Measurements from ENCODE around the gene MAGI3. TPM values are rescaled to one million over a fixed set of nuclear protein-coding genes. Genes with fewer than 3 reads are reported as not detected.

Gene MAGI3
- total and polyA plus RNA-seq, 3 donors from 2014 or later, result 15.8 to 18.9 (median 18.8) TPM

- TF ChIP-seq, protein P1, sequence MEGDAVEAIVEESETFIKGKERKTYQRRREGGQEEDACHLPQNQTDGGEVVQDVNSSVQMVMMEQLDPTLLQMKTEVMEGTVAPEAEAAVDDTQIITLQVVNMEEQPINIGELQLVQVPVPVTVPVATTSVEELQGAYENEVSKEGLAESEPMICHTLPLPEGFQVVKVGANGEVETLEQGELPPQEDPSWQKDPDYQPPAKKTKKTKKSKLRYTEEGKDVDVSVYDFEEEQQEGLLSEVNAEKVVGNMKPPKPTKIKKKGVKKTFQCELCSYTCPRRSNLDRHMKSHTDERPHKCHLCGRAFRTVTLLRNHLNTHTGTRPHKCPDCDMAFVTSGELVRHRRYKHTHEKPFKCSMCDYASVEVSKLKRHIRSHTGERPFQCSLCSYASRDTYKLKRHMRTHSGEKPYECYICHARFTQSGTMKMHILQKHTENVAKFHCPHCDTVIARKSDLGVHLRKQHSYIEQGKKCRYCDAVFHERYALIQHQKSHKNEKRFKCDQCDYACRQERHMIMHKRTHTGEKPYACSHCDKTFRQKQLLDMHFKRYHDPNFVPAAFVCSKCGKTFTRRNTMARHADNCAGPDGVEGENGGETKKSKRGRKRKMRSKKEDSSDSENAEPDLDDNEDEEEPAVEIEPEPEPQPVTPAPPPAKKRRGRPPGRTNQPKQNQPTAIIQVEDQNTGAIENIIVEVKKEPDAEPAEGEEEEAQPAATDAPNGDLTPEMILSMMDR (IDR thresholded peaks at IDR 0.05), result no peak
- TF ChIP-seq POLR2A (IDR thresholded peaks at IDR 0.05), result no peak
- Histone ChIP-seq H3K9me3 (no peaks in the 10 kb centered on the region), H3K27ac (no peak overlapping the region), H3K4me3 (no peak overlapping the region), H3K27me3 (no peaks in the 10 kb centered on the region), H3K36me3 (ENCODE audit: low read depth, missing control alignments) (no peaks in the 10 kb centered on the region), H3K4me1 (no peaks in the 10 kb centered on the region)
- DNase-seq, result no peak
- intact Hi-C loops (cut with DNase I; ENCODE audit: low total_unique reads), result no loop called here
These were observed 42.9 kb downstream of the MAGI3 start for GRCh38 chr1:113433184-113433583.

GRCh38 chr1:113434081-113434873 is 44.0 kb downstream of the MAGI3 start:
- no peak for TF ChIP-seq POLR2A (IDR thresholded peaks at IDR 0.05)
- TF ChIP-seq, protein P1 (IDR thresholded peaks at IDR 0.05), result no peak

GRCh38 chr1:113434874-113435175 is 44.5 kb downstream of the MAGI3 start:
- intact Hi-C loops (cut with DNase I; ENCODE audit: low total_unique reads), result no loop called here
- TF ChIP-seq, protein P1 (IDR thresholded peaks at IDR 0.05), result no peak
- no peak for TF ChIP-seq POLR2A (IDR thresholded peaks at IDR 0.05)
- H3K36me3 ChIP-seq (ENCODE audit: low read depth, missing control alignments), result no peaks in the 10 kb centered on the region
- H3K4me1 ChIP-seq, result no peaks in the 10 kb centered on the region
- H3K4me3 ChIP-seq, result no peak overlapping the region
- no peaks in the 10 kb centered on the region for H3K27me3 ChIP-seq
- H3K27ac ChIP-seq, result no peak overlapping the region
- 89 to 93% methylated on average over 2 of the region's 2 CpGs for WGBS, 2 donors
- no peaks in the 10 kb centered on the region for H3K9me3 ChIP-seq
- no peak for DNase-seq

More at GRCh38 chr1:113434081-113434873, 44.0 kb downstream of the MAGI3 start:
- H3K27me3 ChIP-seq, result no peaks in the 10 kb centered on the region
- no peak overlapping the region for H3K4me3 ChIP-seq
- 92 to 95% methylated on average over 2 of the region's 2 CpGs for WGBS, 2 donors
- no peaks in the 10 kb centered on the region for H3K36me3 ChIP-seq (ENCODE audit: low read depth, missing control alignments)
- H3K9me3 ChIP-seq, result no peaks in the 10 kb centered on the region
- intact Hi-C loops (cut with DNase I; ENCODE audit: low total_unique reads), result no loop called here
- no peaks in the 10 kb centered on the region for H3K4me1 ChIP-seq
- DNase-seq, result no peak
- H3K27ac ChIP-seq, result no peak overlapping the region

DNA sequence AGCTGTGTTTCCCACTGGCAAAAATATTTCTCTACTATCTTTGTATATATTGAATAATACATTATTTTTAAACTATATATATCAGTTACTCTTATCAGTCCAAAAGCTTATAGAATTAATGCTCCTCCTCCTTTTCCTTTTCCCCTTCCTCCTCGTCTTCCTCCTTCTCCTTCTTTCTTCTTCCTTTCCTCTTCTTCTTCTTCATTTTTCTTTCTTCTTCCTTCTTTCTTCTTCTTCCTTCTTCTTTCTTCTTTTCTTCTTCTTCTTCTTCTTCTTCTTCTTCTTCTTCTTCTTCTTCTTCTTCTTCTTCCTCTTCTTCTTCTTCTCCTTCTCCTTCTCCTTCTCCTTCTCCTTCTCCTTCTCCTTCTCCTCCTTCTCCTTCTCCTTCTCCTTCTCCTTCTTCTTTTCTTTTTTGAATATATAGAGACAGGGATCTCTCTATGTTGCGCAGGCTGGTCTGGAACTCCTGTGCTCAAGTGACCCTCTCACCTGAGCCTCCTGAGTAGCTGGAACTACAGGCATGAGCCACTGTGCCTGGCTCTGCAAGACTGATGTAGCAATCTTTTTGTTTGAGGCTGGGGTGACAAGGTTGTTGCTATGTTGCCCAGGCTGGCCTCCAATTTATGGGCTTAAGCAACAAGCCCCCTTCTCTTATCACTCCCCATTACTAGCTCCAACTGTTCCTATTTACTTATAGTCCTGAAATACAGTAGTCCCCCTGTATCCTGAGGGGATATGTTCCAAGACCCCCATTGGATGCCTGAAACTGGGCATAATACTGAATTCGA is 47.4 kb downstream of the MAGI3 start:
- WGBS, 2 donors, result 92 to 96% methylated on average over 3 of the region's 3 CpGs
- TF ChIP-seq, protein P1 (IDR thresholded peaks at IDR 0.05), result no peak
- H3K36me3 ChIP-seq (ENCODE audit: low read depth, missing control alignments), result no peaks in the 10 kb centered on the region
- H3K9me3 ChIP-seq, result no peaks in the 10 kb centered on the region
- intact Hi-C loops (cut with DNase I; ENCODE audit: low total_unique reads), result no loop called here
- no peaks in the 10 kb centered on the region for H3K27me3 ChIP-seq
- no peak for DNase-seq
- H3K4me1 ChIP-seq, result no peaks in the 10 kb centered on the region
- H3K27ac ChIP-seq, result no peak overlapping the region
- H3K4me3 ChIP-seq, result no peak overlapping the region
